Peyer's patch (tissue), 4 donors: ENCODE measurements around the gene RPAP3. TPM values are rescaled to one million over a fixed set of nuclear protein-coding genes. Genes with fewer than 3 reads are reported as not detected.

ENCODE experiments used
- DNase-seq, 3 donors: peaks; one replicate each; pipeline ENCODE4 v3.0.0-alpha.2; 2017 to 2019
- H3K27ac ChIP-seq, 4 donors: fragments of 200-600 bp; sonication (generic); one replicate each; pipeline ENCODE4 v1.5.1; 2016 to 2019
- H3K27me3 ChIP-seq, 2 donors: fragments of 200-600 bp; sonication (generic); one replicate each; pipeline ENCODE4 v1.5.1; 2019
- H3K36me3 ChIP-seq, 3 donors: fragments of 200-600 bp; sonication (generic); one replicate each; pipeline ENCODE4 v1.5.1; 2016 to 2019
- H3K4me1 ChIP-seq, 4 donors: fragments of 200-600 bp; sonication (generic); one replicate each; pipeline ENCODE4 v1.5.1; 2016 to 2019
- H3K4me3 ChIP-seq, 4 donors: fragments of 200-600 bp; sonication (generic); 1 replicate in 3 of 4; 2 replicates in 1 of 4; pipeline ENCODE4 v1.5.1; 2016 to 2019; ENCODE audit warnings: mild to moderate bottlenecking in 1 of 4
- H3K9me3 ChIP-seq, 4 donors: fragments of 200-600 bp; sonication (generic); one replicate each; pipeline ENCODE4 v1.5.1; 2016 to 2019; ENCODE audit warnings: mild to moderate bottlenecking in 1 of 4
- POLR2A ChIP-seq, 2 donors: fragments of 450-650 bp; IDR thresholded peaks; one replicate each; pipeline ENCODE4 v1.5.1; 2017; ENCODE audit warnings: antibody characterized with exemption in 2 of 2, mild to moderate bottlenecking in 2 of 2, moderate library complexity in 2 of 2
- total RNA-seq, 4 donors: library from RNA; depleted of rRNA; stranded (reverse); fragments of >200 nt; gene quantifications; one replicate each; pipeline ENCODE4 v1.1.0, GENCODE V29; 2016
- TF ChIP-seq, protein P1 (sequence below), 6 experiments: fragments of 450-650 bp in 4 of 6; fragments of 200-600 bp in 2 of 6; sonication (generic) in 1 of 6; IDR thresholded peaks; one replicate each; pipeline ENCODE4 v1.5.1; 2017 to 2019; ENCODE audit warnings: antibody characterized with exemption in 6 of 6, mild to moderate bottlenecking in 3 of 6, moderate library complexity in 1 of 6

RPAP3 gene
- total RNA-seq, 4 donors from 2014 or later: 5.4 to 33.8 (median 13.3) TPM

- peak in 1 of 3 donors; percentile 29 for DNase-seq
- H3K4me3 ChIP-seq: no peak overlapping the region
- no peaks in the 10 kb centered on the region for H3K36me3 ChIP-seq
- no peaks in the 10 kb centered on the region for H3K9me3 ChIP-seq
- H3K27me3 ChIP-seq: no peaks in the 10 kb centered on the region
- H3K4me1 ChIP-seq: peaks cover 0 to 32% (median 0%) of the 10 kb centered on the region in 4 donors
- no peak overlapping the region for H3K27ac ChIP-seq
- TF ChIP-seq POLR2A (IDR thresholded peaks at IDR 0.05): no peak
- TF ChIP-seq, protein P1, sequence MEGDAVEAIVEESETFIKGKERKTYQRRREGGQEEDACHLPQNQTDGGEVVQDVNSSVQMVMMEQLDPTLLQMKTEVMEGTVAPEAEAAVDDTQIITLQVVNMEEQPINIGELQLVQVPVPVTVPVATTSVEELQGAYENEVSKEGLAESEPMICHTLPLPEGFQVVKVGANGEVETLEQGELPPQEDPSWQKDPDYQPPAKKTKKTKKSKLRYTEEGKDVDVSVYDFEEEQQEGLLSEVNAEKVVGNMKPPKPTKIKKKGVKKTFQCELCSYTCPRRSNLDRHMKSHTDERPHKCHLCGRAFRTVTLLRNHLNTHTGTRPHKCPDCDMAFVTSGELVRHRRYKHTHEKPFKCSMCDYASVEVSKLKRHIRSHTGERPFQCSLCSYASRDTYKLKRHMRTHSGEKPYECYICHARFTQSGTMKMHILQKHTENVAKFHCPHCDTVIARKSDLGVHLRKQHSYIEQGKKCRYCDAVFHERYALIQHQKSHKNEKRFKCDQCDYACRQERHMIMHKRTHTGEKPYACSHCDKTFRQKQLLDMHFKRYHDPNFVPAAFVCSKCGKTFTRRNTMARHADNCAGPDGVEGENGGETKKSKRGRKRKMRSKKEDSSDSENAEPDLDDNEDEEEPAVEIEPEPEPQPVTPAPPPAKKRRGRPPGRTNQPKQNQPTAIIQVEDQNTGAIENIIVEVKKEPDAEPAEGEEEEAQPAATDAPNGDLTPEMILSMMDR (IDR thresholded peaks at IDR 0.05): no peak
Observed at GRCh38 chr12:47752121-47752520, 46.3 kb upstream of the RPAP3 start.

DNA sequence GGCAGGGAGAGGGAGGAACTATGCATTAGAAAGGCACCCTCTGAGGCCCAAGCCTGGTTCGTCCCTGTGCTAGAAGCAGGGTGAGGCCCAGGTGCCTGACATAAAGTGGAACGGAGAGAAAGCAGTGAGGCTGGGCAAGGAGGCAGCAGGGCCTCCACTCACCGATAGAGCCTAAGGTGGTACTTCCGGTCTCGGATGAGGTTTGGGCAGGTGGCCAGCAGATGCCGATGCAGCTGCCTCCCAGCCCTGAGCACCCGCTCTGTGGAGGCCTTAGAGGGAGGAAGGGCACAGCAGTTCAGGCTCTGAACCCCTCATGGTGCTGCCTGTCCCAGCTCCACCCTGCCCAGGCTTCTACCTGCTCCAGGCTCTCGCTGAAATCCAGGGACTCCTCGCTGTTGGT lies 45.7 kb upstream of the RPAP3 start:
- Histone ChIP-seq H3K9me3 (no peaks in the 10 kb centered on the region), H3K4me1 (peaks cover 0 to 32% (median 2%) of the 10 kb centered on the region in 4 donors), H3K27ac (no peak overlapping the region), H3K4me3 (no peak overlapping the region), H3K27me3 (no peaks in the 10 kb centered on the region), H3K36me3 (no peaks in the 10 kb centered on the region)
- no peak for TF ChIP-seq POLR2A (IDR thresholded peaks at IDR 0.05)
- TF ChIP-seq, protein P1 (IDR thresholded peaks at IDR 0.05): no peak
- no peak for DNase-seq

DNA sequence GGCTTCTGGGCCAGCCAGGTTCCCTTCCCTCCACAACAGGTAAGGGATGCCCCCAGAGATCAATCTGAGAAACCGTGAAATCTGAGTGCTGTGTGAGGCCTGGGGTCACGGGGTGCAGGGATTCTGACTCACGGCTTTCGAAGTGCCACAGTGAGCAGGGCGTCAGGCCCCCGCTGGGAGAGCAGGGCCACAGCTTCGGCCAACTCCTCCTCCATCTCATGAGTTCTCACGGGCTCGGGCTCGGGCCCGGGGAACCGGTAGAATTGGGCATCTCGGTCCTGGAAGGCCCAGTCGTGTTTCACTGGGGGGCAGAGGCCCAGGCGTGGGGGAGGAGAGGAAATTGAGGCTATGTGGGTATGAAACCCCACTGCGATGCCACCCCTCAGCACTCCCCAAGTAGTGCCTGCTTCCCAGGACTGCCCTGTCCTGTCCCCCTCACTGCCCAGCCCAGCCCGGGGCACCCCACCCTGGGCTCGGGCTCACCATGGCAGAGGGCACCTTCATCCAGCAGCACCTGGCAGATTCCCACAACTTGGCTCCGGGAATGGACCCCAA lies 45.2 kb upstream of the RPAP3 start:
- TF ChIP-seq, protein P1 (IDR thresholded peaks at IDR 0.05): no peak
- TF ChIP-seq POLR2A (IDR thresholded peaks at IDR 0.05): no peak
- Histone ChIP-seq H3K4me3 (no peak overlapping the region), H3K27me3 (no peaks in the 10 kb centered on the region), H3K27ac (no peak overlapping the region), H3K9me3 (no peaks in the 10 kb centered on the region), H3K4me1 (peaks cover 0 to 28% (median 3%) of the 10 kb centered on the region in 4 donors), H3K36me3 (no peaks in the 10 kb centered on the region)
- peak in 1 of 3 donors; percentile 35 for DNase-seq

- TF ChIP-seq, protein P1 (IDR thresholded peaks at IDR 0.05): no peak
- TF ChIP-seq POLR2A (IDR thresholded peaks at IDR 0.05): no peak
- no peak for DNase-seq
- no peaks in the 10 kb centered on the region for H3K36me3 ChIP-seq
- H3K4me1 ChIP-seq: peaks cover 0 to 21% (median 3%) of the 10 kb centered on the region in 4 donors
- no peaks in the 10 kb centered on the region for H3K27me3 ChIP-seq
- H3K4me3 ChIP-seq: no peak overlapping the region
- no peaks in the 10 kb centered on the region for H3K9me3 ChIP-seq
- H3K27ac ChIP-seq: no peak overlapping the region
Observed at GRCh38 chr12:47750229-47750798, 44.5 kb upstream of the RPAP3 start.

GRCh38 chr12:47748899-47749298 lies 43.1 kb upstream of the RPAP3 start:
- Histone ChIP-seq H3K4me1 (peaks cover 0 to 8% (median 3%) of the 10 kb centered on the region in 4 donors), H3K36me3 (no peaks in the 10 kb centered on the region), H3K9me3 (no peaks in the 10 kb centered on the region), H3K27me3 (no peaks in the 10 kb centered on the region), H3K27ac (no peak overlapping the region), H3K4me3 (no peak overlapping the region)
- DNase-seq: no peak
- TF ChIP-seq POLR2A (IDR thresholded peaks at IDR 0.05): no peak
- TF ChIP-seq, protein P1 (IDR thresholded peaks at IDR 0.05): no peak
